GM18498 (cell line): ENCODE results near the gene KLHL35.

ENCODE experiments used
- ATAC-seq: cut with Tn5 transposase; IDR thresholded peaks from one replicate; pipeline ENCODE4 v1.9.1; 2021; ENCODE audit warnings: mild to moderate bottlenecking, moderate library complexity; ENCODE audit not compliant: unreplicated experiment

KLHL35 gene, protein sequence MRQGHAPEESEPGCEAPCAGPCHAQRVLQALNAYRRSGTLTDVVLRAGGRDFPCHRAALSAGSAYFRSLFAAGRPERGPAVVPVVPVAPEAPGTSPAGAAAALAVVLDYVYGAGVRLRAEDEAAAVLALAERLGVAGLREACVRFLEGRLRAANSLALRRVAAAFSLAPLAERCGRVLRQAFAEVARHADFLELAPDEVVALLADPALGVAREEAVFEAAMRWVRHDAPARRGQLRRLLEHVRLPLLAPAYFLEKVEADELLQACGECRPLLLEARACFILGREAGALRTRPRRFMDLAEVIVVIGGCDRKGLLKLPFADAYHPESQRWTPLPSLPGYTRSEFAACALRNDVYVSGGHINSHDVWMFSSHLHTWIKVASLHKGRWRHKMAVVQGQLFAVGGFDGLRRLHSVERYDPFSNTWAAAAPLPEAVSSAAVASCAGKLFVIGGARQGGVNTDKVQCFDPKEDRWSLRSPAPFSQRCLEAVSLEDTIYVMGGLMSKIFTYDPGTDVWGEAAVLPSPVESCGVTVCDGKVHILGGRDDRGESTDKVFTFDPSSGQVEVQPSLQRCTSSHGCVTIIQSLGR

DNA sequence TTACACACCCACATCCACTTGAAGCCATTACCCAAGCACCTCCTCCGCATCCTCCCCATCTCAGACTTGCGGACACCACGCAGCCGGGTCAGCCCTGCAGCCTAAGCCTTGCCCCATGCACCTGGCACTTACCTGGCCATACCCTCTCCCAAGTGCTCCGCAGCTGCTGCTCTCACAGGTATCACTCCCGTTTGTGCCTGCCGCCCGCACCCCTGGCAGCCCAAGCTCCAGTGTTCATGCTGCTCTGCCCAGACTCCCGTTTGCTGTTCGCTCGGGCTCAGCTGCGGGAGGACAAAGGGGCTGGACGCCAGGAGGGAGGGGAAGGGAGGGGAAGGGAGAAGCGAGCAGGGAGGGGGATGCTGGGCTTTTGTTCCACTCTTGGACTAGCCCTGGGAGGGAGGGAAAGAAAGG lies at the start of gene KLHL35:
Gene KLHL35 (minus strand): TSS at position 293 of the 411 bp plus-strand sequence. CDS start 2,574 bp downstream, outside the sequence.
- no peak for ATAC-seq

GRCh38 chr11:75481922-75482606 lies 49.1 kb upstream of the KLHL35 start:
- ATAC-seq: no peak

DNA sequence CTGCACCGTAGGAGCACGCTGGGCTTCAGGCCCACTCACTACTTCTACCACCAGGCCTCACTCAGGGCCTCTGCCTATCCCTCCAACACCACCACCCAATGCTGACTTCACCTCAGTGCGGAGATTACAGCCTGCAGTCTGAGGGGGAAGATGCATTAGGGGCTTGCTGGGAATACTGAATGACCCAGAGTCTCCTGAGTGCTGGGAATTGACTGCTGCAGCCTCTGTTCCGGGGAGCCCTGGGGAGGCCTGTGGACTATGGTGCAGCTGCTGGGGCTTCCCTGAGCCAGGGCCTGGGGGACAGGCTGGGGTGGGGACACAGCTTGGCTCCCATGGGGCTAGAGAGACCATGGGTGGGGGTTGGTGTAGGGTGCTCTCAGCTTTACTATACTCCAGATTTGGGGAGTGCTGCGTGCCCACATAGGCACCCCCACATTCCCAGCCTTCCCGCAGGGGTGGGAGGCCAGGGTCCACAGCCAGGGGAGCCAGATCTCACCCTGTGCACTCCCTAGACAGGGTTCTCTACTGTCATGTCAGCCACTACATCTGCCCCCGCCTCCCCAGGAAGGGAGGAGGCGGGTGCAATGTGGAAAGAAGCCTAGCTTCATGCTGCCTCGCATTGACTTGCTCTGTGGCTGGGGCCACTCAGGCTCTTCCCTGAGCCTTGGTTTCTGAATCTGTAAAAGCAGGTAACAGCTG lies 48.4 kb upstream of the KLHL35 start:
- no peak for ATAC-seq

- no peak for ATAC-seq
These were observed 47.5 kb upstream of the KLHL35 start for GRCh38 chr11:75480185-75481175.

- no peak for ATAC-seq
These were observed 46.7 kb upstream of the KLHL35 start for GRCh38 chr11:75479597-75480145.

GRCh38 chr11:75478783-75479596 lies 46.0 kb upstream of the KLHL35 start:
- no peak for ATAC-seq

- ATAC-seq: no peak
These were observed 44.6 kb upstream of the KLHL35 start for GRCh38 chr11:75477614-75477935.

DNA sequence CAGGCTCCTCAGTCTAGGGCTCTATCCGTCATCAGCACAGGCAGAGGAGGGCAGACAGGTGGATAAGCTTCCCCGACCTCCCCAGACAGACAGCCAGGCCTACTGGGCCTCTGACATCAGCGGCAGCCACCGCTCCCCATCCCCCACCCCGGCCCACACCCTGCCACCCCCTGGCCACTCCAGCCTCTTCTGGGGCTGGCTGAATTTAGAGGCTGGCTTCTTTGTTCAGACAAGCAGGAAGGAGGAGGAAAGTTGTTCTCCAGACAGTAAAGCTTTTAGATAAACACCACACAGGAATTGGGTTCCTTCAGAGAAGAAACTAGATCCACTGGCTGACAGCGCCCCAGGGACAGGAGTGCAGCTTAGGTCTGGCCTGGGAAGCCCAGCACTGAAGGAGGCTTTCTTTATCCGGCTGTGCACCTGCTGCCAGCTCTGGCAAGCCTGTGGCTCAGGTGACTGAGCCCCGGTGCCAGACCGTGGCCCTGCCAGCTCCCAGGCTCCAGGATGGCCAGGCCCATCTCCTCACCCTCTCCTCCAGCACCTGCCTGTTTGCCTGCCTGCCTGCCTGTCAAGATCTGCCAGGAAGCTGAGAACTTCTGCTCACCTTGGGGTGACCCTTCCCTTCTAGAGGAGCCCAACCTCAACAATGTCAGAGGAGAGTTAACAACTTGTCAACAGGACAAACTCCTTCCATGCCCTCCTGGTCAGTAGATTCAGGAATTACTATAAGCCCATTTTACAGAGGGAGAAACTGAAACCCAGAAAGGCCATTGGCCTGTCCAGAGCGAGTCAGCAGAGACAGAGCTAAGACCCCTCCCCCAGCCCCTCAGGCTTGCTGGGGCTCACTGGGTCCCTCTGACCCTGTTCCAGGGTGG lies 44.0 kb upstream of the KLHL35 start:
- ATAC-seq: no peak

DNA sequence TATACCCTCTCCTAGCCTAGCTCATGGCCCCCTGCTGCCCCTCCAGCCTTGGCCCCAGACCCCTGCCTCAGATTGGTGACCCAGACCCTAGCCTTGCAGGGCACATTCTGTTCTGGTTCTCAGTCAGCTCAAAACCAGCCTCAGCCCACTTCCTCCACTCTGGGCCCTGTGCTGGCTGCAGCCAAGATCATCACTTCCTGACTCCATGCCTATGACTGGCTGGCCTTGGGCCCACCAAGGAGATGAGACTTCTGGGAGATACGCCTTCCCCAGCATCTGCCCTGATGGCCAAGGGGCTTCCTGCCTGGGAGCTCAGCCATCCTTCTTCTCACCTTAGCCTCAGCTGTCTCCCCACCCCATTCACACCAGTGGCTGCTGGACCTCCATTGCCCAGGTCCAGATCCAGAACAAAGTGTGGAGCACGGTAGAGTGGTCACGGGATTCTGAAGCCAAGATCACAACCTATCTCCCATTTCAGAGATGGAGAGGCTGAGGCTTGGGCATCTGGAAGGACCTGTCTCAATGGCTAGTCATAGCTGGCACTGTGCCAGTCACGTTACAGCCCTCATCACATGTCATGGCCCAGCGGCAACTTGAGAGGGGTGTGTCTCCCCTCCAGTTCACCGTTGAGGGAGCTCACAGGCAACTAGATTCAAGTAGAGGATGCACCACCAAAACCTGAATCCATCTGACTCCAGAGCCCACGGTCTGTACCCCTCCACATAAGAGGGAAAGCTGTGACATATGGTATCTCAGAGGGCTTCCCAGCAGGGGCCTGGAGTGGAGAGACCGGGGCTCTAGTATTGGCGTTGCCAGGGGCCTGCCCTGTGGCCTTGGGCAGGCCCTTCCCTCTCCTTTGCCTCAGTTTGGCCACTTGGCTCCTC lies 43.0 kb upstream of the KLHL35 start:
- no peak for ATAC-seq

- ATAC-seq: no peak
These were observed 42.1 kb upstream of the KLHL35 start for GRCh38 chr11:75474878-75475766.

GRCh38 chr11:75474240-75474639 lies 41.2 kb upstream of the KLHL35 start:
- ATAC-seq: no peak

DNA sequence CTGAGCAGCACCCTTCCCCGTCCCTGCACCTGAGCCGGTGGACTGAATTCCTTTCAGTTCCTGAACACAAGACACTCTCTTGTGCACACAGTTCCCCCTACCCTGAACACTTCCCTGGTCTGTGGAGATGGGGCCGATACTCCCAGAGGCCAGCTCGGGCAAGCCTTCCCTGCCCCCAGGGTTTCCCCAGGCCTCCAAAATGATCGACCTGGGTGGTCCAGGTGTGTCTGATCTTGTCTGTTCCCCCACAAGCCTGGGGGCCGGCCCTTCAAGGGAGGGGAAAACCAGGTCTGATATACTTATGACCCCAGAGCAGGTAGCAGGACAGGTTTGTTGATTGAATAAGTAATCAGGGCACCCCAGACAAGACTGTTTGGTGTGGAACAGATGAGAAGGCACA lies 40.7 kb upstream of the KLHL35 start:
- ATAC-seq: no peak

DNA sequence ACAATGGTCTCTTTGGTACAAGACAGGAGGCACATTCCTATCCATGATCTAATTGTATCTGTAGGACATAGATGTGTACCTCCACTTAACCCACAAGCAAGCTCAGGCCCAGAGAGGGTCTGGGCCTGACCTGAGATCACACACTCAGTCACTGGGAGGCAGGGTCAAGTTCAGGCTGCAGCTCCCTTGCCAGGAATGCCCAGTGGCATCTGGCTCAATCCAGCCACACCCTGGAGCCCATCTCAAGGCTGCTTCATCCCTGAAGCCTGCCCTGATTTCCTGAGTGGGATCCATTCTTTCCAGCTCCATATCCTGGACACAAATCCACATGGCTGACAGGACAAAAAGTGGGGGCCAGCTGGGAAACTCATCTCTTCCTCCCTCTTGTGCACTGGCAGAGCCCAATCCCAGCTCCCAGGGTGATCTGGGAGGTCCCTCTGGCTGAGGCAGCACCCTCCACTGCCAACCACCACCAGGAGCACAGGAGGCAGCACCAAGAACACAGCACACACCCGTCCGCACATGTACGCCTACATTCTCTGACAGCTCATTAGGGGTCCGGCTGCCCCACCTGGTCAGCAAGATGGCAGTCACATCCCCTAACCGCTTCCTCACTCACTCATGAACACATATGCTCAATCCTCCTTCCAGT lies 39.2 kb upstream of the KLHL35 start:
- ATAC-seq: no peak

DNA sequence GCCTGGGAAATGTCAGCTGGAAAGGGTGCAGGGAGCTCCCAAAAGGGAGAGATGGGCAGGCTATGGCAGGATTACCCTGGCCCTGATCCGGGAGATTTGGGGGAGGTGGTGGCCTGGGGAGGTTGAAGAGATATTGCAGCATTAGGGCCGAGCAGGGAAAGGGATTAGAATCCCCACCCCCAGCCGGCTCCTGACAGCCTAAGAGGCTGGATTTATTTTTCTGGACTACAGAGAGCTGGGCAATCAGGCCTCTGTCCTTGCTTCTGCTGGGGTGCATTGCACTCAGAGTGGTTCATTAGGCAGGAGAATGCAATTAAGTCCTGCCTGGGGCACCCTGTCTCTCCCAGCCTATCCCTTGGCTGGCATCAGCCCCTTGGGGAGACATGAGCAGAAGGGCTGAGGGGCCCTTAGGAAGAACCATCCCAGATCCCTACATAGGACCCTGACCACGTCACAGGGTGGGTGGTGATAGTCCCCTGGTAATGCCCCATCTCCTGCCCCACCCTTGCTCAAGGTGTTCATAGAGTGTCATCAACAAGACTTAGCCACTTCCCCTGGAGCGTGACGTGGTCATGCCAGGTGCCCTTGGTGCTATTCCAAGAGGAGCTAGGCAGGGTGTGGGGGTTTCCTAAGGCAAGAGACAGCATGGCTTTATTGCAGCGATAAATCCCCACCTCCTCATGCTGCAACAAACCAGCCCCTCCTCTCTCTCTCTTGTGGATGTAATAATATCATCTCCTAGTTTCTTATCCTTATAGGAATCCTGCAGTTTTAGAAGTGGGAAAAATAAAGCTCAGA lies 38.4 kb upstream of the KLHL35 start:
- no peak for ATAC-seq
